Measurements from ENCODE around the gene ITPRIPL2. TPM values are rescaled to one million over a fixed set of nuclear protein-coding genes. Genes with fewer than 3 reads are reported as not detected.

ITPRIPL2 gene
- polyA plus RNA-seq, 1 donor: 24.9 TPM

- DNase-seq: no peak
Measured at GRCh38 chr16:19145010-19145409, 31.2 kb downstream of the ITPRIPL2 start.

GRCh38 chr16:19147126-19147525 is 33.4 kb downstream of the ITPRIPL2 start:
- no peak for DNase-seq

GRCh38 chr16:19147627-19148026 is 33.9 kb downstream of the ITPRIPL2 start:
- DNase-seq: no peak

GRCh38 chr16:19148189-19148588 is 34.4 kb downstream of the ITPRIPL2 start:
- DNase-seq: no peak

GRCh38 chr16:19151310-19151709 is 37.5 kb downstream of the ITPRIPL2 start:
- no peak for DNase-seq

GRCh38 chr16:19152042-19152441 is 38.3 kb downstream of the ITPRIPL2 start:
- DNase-seq: no peak

GRCh38 chr16:19153876-19154275 is 40.1 kb downstream of the ITPRIPL2 start:
- no peak for DNase-seq

GRCh38 chr16:19162085-19162484 is 48.3 kb downstream of the ITPRIPL2 start:
- peak; percentile 4 for DNase-seq

GRCh38 chr16:19163215-19163614 is 49.5 kb downstream of the ITPRIPL2 start:
- DNase-seq: no peak

GRCh38 chr16:19164285-19164684 is 50.5 kb downstream of the ITPRIPL2 start:
- no peak for DNase-seq

GRCh38 chr16:19165101-19165500 is 51.3 kb downstream of the ITPRIPL2 start:
- DNase-seq: no peak

GRCh38 chr16:19166500-19166899 is 52.7 kb downstream of the ITPRIPL2 start:
- DNase-seq: no peak

GRCh38 chr16:19167710-19168370 is 54.1 kb downstream of the ITPRIPL2 start, which contains the start of gene SYT17:
SYT17 (plus strand) TSS chr16:19168240; CDS start chr16:19168647, 407 bp downstream.
- peak; percentile 77 for DNase-seq

GRCh38 chr16:19168371-19169081 is 54.8 kb downstream of the ITPRIPL2 start:
- peak; percentile 32 for DNase-seq

GRCh38 chr16:19169082-19169639 is 55.4 kb downstream of the ITPRIPL2 start:
- DNase-seq: no peak

GRCh38 chr16:19170043-19170655 is 56.4 kb downstream of the ITPRIPL2 start:
- DNase-seq: no peak

Other genes starting within 250 kb of the ITPRIPL2 start
- 48.5 TPM for gene SMG1, start 187.6 kb upstream of the ITPRIPL2 start, polyA plus RNA-seq (ENCODE audit: insufficient read length)
- 1.9 TPM for gene TMC7, start 130.0 kb upstream of the ITPRIPL2 start, polyA plus RNA-seq (ENCODE audit: insufficient read length)
- 29.8 TPM for gene COQ7, start 46.4 kb upstream of the ITPRIPL2 start, polyA plus RNA-seq (ENCODE audit: insufficient read length)
- 6.0 TPM for gene SYT17, start 54.3 kb downstream of the ITPRIPL2 start, polyA plus RNA-seq (ENCODE audit: insufficient read length)
- 0.17 TPM for gene CLEC19A, start 171.8 kb downstream of the ITPRIPL2 start, polyA plus RNA-seq (ENCODE audit: insufficient read length)

Data from hindlimb muscle (tissue), 1 donor.